ENCODE data around the gene PYM1.
"Not testable (repeated sequence)": the region's sequence is repeated elsewhere in the genome, so short reads cannot be mapped to it uniquely, and the experiment has no call there.

PYM1 gene

DNA sequence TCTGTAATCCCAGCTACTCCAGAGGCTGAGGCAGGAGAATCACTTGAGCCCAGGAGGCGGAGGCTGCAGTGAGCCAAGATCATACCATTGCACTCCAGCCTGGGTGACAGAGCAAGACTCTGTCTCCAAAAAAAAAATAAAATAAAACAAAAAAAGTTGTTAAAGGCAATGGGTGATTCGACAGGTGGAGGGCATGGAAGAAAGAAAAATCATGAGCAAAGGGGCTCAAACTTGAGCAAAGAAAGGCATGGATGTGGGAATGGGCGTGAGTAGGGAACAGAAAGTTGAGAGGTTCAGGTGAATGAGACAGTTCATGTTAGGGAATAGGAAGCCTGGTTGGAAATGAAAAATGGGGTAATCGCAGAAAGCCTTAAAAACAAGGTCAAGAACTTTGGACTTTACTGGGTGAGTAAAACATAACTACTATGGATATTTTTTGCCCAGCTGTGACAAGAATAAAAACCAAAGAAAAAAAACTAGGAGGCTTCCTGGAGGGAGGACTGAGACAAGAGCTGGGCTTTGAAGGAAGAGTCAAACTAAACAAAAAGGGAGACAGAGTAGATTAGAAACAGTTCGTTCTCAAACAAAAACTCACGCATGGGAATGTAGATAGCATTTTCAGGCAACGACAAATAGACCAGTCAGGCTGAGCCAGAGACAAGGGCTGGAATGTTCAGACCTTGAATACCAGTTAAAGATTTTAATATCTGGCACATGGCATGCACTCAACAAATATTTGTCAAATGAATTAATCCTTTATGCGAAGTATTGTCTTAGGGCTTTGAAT lies 18.8 kb downstream of the PYM1 start:
- no peak for DNase-seq

DNA sequence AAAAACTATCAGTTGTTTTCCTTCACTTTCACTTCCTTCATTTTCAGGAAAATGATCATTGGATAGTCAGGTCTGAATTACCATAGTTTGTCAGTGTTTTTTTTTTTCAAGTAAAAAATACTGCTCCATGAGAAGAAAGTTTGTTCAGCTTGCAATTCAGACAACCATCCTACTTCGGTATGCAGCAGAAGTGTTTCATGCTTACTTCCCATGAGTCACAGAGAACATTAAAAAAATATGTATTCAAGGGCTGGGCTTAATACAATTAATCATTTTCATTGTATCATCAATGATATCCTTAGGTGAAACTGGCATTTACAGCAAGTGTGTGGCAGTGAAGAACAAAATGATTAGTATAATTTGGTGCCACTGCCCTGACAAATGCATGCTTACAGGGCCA lies 21.6 kb downstream of the PYM1 start:
- no peak for DNase-seq

DNA sequence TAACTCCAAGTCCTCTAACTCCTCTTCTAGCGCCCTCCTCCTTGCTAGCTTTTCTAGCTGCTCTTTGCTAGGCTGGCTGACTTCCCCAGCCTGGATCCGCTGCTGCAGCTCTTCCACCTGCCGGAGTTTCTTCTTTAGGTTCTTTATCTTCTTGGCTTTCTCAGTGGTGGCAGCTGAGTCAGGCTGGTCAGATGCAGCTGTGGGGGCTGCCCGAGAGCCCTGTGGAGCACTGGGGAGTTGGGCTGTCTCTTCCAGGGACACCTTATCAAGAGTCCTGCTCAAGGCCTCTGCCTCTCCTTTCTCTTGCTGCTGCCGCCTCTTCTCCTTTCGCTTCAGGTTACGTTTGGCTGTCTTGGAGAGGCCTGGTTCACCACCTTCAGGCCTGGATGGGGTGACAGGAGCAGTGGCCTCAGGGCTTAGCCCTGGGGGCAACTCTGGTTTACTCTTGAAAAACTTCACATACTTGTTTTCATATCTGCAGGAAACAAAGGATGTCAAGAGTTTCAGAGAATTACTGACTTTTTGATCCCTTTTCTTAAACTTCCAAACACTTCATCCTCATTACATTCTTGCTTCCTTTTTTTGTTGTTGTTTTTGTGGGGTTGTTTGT lies 25.7 kb downstream of the PYM1 start:
- no peak for DNase-seq

DNA sequence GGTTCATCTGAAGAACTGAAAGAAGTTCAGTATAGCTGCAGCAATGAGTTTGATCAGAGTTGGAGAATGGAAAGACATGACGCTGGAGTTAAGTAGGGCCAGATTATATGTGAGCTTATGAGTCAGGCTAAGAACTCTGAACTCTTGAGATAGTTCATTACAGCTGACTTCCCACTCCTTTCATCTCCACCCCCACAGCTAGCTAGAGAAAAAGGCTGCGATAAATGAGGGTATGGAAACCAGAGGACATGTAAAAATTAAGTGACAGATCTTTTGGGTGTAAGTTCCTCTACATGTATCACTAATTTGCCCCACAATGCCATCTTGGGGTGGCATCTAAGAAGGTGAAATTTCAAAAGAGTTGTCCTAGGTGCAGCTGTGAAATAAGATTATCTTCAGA lies 28.6 kb downstream of the PYM1 start:
- DNase-seq, result no peak

DNA sequence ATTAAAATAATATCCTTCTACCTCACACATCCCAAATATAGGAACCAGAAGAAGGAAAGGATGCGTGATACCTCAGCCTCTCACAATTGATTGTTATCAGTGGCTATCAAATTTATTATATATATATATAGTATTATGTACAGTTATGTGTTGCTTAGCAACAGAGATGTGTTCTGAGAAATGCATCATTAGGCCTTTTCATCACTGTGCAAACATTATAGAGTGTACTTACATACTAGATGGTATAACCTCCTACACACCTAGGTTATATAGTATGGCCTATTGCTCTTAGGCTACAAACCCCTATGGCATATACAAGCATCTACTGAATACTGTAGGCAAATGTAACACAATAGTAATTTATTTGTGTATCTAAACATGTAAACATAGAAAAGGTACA lies 34.0 kb downstream of the PYM1 start:
- DNase-seq, result no peak

DNA sequence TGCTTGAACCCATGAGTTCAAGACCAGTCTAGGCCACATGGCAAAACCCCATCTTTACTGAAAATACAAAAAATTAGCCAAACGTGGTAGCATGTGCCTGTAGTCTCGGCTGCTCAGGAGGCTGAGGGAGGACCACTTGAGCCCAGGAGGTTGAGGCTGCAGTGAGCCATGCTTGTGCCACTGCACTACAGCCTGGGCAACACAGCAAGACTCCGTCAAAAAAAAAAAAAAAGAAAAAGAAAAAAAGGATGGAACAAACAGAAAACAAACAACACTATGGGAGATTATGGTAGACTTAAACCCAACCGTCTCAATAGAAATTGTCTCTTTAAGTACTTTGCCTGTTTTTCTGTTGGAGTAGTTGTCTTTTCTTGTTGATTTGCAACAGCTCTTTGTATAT lies 36.4 kb downstream of the PYM1 start:
- no peak for DNase-seq

DNA sequence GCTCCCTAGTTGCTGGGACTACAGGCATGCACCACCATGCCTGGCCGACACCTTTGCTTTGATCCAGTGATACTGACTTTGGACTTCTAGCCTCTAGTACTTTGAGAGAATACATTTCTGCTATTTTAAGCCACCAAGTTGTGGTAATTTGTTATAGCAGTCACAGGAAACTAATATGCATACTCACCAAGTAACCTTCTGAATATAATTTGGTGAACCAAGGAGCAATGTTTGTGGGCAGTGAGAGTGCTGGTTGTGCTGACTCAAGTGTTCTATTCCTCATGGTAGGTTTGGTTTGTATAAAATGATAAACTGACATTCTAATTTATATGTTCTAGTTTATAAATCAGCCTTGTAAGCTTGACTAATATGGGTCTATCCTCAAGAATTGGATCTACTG lies 42.6 kb downstream of the PYM1 start:
- DNase-seq, result no peak

DNA sequence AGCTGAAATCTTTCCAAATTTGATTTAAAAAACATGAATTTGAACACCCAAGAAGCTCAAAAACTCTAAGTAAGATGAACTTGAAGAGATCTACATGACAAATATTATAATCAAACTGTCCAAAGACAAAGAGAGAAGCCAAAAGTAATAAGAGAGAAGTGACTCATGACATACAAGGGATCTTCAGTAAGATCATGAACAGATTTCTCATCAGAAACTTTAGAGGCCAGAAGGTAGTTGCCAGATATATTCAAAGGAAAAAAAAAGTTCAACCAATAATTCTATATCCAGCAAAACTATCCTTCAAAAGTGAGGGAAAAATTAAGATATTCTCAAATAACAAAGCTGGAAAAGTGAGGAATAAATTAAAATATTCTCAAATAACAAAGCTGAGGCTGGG lies 49.9 kb downstream of the PYM1 start:
- no peak for DNase-seq

DNA sequence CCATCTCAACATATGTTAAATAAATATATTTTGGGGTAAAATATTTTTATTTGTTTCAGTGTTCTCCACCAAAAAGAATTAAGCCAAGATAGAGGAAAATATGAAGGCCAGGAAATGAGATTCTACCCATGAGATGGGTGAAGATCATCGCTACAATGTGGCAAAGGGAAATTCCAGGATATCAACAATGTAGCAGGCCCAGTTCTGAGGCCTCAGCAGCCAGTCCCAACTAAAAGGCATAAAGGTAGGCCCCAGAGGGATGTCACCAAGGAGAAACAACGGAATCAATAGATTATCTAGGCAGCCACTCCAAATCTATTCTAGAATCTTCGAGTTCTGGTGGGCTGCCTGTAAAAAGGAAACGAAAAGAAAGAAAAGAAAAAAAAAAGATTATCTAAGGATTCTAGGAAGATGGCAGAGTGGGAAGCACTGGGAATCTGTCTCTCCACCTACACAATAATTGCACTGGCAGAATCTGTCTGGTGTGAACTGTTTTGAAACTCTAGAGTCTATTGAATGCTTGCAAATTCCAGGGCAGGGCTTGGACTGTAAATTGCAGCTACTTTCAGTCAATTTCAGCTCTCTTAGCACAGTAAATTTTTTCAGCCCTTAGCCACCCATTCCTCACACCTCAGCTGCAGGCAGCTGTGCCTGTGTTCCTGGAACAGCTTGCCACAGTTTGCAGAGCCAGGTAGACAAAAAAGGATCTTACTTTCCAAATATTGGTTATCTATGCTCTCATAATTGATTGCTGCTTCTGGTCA lies 51.8 kb downstream of the PYM1 start:
- no peak for DNase-seq

DNA sequence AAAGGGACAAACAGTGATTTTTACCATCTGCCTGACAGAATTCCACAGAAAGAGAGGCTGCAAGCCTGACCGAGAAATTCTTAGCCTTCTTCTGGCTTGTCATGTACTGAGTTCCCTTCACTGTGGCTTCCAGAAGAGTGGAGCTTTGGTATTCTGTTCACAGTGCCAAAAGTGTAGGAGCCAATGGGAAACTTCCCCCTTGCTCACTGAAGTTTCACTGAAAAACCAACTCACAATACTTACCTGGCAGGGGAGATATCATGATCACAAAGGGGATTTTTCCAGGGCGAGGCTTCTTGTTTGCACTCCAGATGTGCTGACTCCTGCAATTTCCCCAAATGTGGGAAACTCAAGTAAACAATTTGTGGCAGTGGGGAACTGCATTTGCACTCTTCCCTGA lies 53.3 kb downstream of the PYM1 start:
- no peak for DNase-seq

DNA sequence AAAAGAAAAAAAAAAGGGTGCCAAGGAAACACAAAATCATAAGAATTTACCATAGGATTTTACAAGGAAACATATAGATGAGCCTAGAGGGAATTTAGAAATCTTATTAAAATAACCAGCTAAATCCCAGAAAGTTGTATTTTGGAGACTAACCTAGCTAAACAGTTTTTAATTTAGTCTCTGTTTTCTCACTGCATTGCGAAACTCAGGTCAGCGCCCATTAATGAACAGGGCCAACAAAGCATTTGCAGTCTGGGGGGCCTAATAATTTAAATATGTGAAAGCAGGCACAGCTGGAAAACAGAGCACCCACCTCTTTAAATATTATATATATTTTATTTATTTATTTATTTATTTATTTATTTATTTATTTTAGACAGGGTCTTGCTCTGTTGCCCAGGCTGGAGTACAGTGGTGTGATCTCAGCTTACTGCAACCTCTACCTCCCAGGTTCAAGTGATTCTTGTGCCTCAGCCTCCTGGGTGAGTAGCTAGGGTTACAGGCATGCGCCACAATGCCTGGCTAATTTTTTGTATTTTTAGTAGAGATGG lies 61.2 kb downstream of the PYM1 start:
- DNase-seq, result not testable (repeated sequence)

DNA sequence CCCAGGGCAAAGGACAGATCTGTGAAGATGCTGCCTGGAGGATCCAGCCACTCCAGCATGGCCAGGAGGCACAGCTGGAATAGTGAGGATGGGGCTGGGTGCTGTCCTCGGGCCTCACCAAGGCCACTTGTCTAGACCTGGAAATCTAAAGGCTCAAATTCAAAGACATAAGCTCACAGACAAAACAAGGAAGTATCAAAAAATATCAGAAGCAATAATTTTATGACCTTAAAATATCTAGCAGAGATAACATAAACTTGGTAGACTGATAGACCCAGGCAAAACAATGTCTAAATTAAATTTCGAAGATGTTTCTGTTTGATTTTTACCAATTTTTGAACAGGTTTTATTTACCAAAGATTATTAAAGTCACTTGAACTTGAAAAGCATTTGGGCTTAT lies 62.4 kb downstream of the PYM1 start:
- no peak for DNase-seq

DNA sequence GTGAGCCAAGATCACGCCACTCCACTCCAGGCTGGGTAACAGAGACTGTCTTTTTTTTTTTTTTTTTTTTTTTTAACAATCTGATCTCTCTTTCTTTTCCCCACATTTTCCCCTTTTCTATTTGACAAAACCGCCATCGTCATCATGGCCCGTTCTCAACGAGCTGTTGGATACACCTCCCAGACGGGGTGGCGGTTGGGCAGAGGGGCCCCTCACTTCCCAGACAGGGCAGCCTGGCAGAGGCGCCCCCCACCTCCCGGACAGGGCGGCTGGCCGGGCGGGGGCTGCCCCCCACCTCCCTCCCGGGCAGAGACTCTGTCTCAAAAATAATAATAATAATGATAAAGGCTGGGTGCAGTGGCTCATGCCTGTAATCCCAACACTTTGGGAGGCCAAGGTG lies 64.8 kb downstream of the PYM1 start:
- DNase-seq, result not testable (repeated sequence)

DNA sequence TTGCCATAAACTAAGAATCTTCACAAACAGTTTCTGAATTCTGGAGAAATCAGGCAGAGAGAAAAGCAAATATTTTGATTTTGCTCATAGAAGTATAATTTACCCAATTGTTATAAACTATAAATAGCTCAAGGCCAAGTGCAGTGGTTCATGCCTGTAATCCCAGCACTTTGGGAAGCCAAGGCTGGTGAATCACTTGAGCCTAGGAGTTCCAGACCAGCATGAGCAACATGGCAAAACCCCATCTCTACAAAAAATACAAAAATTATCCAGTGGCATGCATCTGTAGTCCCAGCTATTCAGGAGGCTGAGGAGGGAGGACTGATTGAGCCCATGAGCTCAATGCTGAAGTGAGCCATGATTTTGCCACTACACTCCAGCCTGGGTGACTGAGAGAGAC lies 65.4 kb downstream of the PYM1 start:
- no peak for DNase-seq

DNA sequence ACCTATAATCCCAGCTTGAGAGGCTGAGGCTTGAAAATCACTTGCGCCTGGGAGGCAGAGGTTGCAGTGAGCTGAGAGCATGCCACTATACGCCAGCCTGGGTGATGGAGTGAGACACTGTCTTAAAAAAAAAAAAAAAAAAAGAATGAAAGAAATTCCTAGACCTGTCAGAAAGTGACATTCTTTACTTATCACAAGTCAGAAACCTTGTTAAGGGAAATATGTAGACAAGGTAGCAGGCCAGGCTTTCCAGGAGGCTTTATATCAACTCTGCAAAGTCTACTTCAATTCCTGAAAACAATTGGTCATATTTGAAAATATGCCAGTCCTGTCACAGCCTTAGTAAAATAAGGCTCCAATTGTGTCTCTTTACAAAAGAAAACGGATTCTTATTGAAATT lies 65.8 kb downstream of the PYM1 start:
- no peak for DNase-seq

DNA sequence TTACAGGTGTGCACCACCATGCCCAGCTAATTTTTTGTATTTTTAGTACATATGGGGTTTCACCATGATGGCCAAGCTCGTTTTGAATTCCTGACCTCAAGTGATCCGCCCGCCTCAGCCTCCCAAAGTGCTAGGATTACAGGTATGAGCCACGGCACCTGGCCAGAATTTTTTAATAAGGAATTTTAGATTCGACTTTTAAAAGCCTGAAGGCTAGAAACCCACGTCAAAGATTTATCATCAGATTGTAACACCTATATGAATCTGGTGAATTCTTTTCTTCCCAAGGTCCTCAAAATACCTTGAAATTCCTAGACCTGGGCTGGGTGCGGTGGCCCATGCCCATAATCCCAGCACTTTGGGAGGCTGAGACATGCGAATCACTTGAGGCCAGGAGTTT lies 66.3 kb downstream of the PYM1 start:
- no peak for DNase-seq

DNA sequence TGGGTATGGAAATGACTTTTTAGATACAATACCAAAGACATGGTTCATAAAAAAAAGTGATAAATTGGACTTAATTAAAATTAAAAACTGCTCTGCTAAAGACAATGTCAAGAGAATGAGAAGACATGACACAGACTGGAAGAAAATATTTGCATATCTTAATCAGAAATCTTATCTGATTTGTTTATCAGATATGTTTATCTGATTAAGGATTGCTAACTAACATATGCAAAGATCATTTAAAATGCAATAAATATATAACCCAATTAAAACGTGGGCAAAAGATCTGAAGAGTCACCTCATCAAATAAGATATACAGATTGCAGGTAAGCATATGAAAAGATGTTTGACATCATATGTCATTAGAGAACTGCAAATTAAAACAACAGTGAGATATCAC lies 75.0 kb downstream of the PYM1 start:
- no peak for DNase-seq

All from NCI-H226 (cell line).